DOHH2 (cell line): Measurements from ENCODE around the gene DNAJC19.

Source experiments
- EZH2phosphoT487 ChIP-seq: fragments of 200-600 bp; sonication (generic); IDR thresholded peaks from 2 replicates; pipeline ENCODE4 v1.6.1; 2017; ENCODE audit warnings: borderline replicate concordance, mild to moderate bottlenecking, antibody characterized with exemption, low read length, moderate library complexity, mixed read lengths
- TF ChIP-seq, protein P1 (sequence below): fragments of 200-600 bp; sonication (generic); IDR thresholded peaks from one replicate; pipeline ENCODE4 v1.5.1; 2014; ENCODE audit warnings: antibody characterized with exemption, mild to moderate bottlenecking, low read depth, low read length; ENCODE audit not compliant: poor library complexity, severe bottlenecking

DNA sequence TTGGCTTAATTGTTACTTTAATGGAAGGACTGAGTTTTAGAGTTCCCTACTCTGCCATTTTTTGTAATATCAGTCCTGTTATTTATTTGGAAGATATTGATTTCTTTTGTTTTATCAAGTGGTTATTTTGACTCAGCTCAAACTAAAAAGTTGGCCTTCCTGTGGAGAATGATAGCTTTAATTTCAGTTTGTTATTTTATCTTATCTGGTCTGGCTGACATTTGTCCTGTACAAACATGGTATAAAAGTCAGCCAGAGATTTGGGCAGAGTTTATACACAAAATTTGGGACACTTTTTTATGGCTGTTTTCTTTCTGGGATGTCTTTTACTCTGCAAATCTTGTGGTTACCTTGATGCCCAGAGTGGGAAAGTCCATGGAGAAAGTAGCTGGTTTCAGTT is 41.4 kb upstream of the DNAJC19 start:
- TF ChIP-seq, protein P1, sequence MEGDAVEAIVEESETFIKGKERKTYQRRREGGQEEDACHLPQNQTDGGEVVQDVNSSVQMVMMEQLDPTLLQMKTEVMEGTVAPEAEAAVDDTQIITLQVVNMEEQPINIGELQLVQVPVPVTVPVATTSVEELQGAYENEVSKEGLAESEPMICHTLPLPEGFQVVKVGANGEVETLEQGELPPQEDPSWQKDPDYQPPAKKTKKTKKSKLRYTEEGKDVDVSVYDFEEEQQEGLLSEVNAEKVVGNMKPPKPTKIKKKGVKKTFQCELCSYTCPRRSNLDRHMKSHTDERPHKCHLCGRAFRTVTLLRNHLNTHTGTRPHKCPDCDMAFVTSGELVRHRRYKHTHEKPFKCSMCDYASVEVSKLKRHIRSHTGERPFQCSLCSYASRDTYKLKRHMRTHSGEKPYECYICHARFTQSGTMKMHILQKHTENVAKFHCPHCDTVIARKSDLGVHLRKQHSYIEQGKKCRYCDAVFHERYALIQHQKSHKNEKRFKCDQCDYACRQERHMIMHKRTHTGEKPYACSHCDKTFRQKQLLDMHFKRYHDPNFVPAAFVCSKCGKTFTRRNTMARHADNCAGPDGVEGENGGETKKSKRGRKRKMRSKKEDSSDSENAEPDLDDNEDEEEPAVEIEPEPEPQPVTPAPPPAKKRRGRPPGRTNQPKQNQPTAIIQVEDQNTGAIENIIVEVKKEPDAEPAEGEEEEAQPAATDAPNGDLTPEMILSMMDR = no peak
- no peak for TF ChIP-seq EZH2phosphoT487
